Muscle of leg (tissue), 11 donors: Measurements from ENCODE around the gene SCN10A. TPM values are rescaled to one million over a fixed set of nuclear protein-coding genes. Genes with fewer than 3 reads are reported as not detected.

Experiments
- DNase-seq: peaks from one replicate; pipeline ENCODE4 v3.0.0; 2013
- H3K27ac ChIP-seq: one replicate; pipeline ENCODE4 v1.5.1; 2013; ENCODE audit warnings: mild to moderate bottlenecking, low read length, control low read depth
- H3K27me3 ChIP-seq: one replicate; pipeline ENCODE4 v1.6.1; 2013; ENCODE audit warnings: low read length; ENCODE audit not compliant: control insufficient read depth, insufficient read depth
- H3K36me3 ChIP-seq: one replicate; pipeline ENCODE4 v1.6.1; 2013; ENCODE audit warnings: low read length; ENCODE audit not compliant: control insufficient read depth, insufficient read depth
- H3K4me1 ChIP-seq: one replicate; pipeline ENCODE4 v1.6.1; 2013; ENCODE audit warnings: low read length; ENCODE audit not compliant: control insufficient read depth, insufficient read depth
- H3K4me3 ChIP-seq: one replicate; pipeline ENCODE4 v1.5.1; 2013; ENCODE audit warnings: low read length, control low read depth
- H3K9me3 ChIP-seq: replicated peaks from 2 replicates; pipeline ENCODE4 v1.6.1; 2013; ENCODE audit warnings: low read depth, low read length; ENCODE audit not compliant: control insufficient read depth
- WGBS: methylation state at CpG from one replicate; pipeline ENCODE4 v1.1.5; 2013; ENCODE audit warnings: missing lambda C conversion rate; ENCODE audit not compliant: insufficient coverage; 5-methylcytosine and 5-hydroxymethylcytosine counted together
- polyA plus RNA-seq, 8 donors: library from polyadenylated mRNA; unstranded; fragments of 120-200 nt; gene quantifications; one replicate each; pipeline versions ENCODE4 v1.2.1 to v1.2.3, GENCODE V29; 2013; ENCODE audit warnings: inconsistent platforms in 1 of 8, low replicate concordance in 1 of 8; ENCODE audit not compliant: insufficient read length in 8 of 8, insufficient read depth in 1 of 8
- total RNA-seq: library from RNA; stranded (reverse); fragments of 120-200 nt; gene quantifications from one replicate; pipeline ENCODE4 v1.2.4, GENCODE V29; 2013

The SCN10A gene
- total and polyA plus RNA-seq, 9 donors = not detected

DNA sequence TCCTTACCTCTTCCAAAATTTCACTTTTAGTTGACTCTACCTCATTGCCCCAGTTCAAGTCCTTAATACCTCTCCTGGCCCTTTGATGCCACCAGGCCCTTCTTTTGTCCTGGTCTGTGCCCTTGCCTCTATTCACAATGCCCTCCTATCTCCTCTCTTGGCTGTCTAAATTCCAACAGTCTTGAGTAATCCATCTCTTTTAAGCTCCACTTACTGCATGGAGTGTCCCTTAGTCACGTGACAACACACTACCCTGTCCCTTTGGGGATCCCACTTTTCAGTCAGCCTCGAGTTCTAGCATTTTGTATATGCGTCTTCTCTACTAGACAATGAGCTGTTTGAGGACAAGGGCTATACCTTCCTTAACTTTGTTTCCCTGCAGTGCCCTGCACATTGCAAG, 113.8 kb downstream of the SCN10A start:
- Histone ChIP-seq H3K27me3 (peaks cover 4% of the 10 kb centered on the region), H3K9me3 (no peaks in the 10 kb centered on the region), H3K36me3 (no peaks in the 10 kb centered on the region), H3K4me3 (no peak overlapping the region), H3K27ac (no peak overlapping the region), H3K4me1 (peaks cover 7% of the 10 kb centered on the region)
- no peak for DNase-seq
- 65% methylated on average over 2 of the region's 3 CpGs for WGBS

DNA sequence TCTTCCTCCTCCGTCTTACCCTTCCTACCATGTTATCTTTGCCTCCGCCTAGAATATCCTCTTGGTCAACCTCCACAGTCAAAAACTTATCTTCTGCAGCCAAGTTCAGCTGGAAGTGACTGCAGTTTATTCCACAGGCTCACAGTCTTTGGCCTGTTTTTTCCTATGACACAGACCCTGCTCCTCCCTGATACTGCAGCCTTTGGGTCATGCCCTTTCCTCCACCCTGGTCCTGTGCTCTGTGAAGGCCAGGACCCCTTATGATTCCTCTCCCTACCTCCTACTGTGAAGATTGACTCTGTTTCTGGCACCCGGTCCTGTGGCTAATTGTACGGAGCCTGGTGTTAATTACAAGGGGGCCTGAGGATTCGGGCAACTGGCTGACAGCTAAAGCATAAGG, 117.3 kb downstream of the SCN10A start:
- peak; percentile 34 for DNase-seq
- 33% methylated on average over 5 of the region's 5 CpGs for WGBS

DNA sequence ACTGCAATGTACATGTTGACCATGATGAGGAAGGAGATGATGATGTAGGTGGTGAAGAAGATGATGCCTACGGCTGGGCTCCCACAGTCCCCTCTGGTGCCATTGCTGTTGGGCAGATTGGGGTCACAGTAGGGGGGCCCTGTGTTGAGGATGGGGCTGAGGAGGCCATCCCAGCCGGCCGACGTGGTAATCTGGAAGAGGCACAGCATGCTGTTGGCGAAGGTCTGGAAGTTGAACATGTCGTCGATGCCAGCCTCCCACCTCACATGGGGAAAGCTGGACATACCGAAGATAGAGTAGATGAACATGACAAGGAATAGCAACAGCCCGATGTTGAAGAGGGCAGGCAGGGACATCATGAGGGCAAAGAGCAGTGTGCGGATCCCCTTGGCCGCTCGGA, 118.0 kb downstream of the SCN10A start:
- no peaks in the 10 kb centered on the region for H3K36me3 ChIP-seq
- no peak for DNase-seq
- H3K9me3 ChIP-seq = no peaks in the 10 kb centered on the region
- no peak overlapping the region for H3K4me3 ChIP-seq
- no peaks in the 10 kb centered on the region for H3K27me3 ChIP-seq
- H3K27ac ChIP-seq = no peak overlapping the region
- peaks cover 7% of the 10 kb centered on the region for H3K4me1 ChIP-seq
- WGBS = 97% methylated on average over 7 of the region's 12 CpGs

More for the DNA sequence above, 117.3 kb downstream of the SCN10A start:
- no peak overlapping the region for H3K27ac ChIP-seq
- H3K4me1 ChIP-seq = peaks cover 7% of the 10 kb centered on the region
- no peaks in the 10 kb centered on the region for H3K9me3 ChIP-seq
- H3K27me3 ChIP-seq = no peaks in the 10 kb centered on the region
- no peaks in the 10 kb centered on the region for H3K36me3 ChIP-seq
- no peak overlapping the region for H3K4me3 ChIP-seq

DNA sequence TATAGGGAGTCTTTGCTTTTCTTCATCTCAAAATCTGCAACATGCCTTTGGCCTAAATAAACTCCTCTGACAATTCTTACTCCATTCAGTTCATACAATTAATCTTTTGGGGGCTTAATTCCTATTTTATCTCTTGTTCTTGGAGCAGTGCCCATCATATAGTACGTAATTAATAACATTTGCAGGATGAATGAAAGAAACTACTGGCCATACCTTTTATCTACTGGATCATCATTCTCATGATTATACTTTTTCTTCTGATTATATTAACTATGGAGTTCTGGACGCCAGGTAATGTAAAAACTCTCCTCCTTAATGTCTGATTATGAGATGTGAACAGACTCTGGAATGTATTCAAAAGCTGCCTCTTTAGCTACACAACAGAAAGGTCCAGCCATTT, 120.0 kb downstream of the SCN10A start:
- WGBS = no CpG with 5 or more reads among the region's 2 CpGs
- H3K27me3 ChIP-seq = no peaks in the 10 kb centered on the region
- no peaks in the 10 kb centered on the region for H3K9me3 ChIP-seq
- H3K4me1 ChIP-seq = peaks cover 7% of the 10 kb centered on the region
- H3K27ac ChIP-seq = no peak overlapping the region
- no peak for DNase-seq
- H3K36me3 ChIP-seq = no peaks in the 10 kb centered on the region
- H3K4me3 ChIP-seq = no peak overlapping the region

DNA sequence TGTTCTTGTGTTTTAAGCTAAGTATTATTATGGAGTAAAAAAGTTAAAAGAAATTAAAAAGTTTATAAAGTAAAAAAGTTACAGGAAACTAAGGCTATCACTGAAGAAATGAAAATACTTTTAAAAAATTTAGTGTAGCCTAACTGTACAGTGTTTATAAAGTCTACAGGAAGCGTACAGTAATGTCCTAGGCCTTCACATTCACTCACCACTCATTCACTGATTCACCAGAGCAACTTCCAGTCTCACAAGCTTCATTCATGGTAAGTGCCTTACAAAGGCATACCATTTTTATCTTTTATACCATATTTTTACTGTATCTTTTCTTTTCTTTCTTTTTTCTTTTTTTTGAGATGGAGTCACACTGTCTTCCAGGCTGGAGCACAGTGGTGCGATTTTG, 125.8 kb downstream of the SCN10A start:
- WGBS = 43% methylated on average over 1 of the region's 2 CpGs
- no peak for DNase-seq
- H3K4me1 ChIP-seq = no peaks in the 10 kb centered on the region
- no peaks in the 10 kb centered on the region for H3K27me3 ChIP-seq
- H3K36me3 ChIP-seq = no peaks in the 10 kb centered on the region
- H3K4me3 ChIP-seq = no peak overlapping the region
- H3K27ac ChIP-seq = no peak overlapping the region
- no peaks in the 10 kb centered on the region for H3K9me3 ChIP-seq

DNA sequence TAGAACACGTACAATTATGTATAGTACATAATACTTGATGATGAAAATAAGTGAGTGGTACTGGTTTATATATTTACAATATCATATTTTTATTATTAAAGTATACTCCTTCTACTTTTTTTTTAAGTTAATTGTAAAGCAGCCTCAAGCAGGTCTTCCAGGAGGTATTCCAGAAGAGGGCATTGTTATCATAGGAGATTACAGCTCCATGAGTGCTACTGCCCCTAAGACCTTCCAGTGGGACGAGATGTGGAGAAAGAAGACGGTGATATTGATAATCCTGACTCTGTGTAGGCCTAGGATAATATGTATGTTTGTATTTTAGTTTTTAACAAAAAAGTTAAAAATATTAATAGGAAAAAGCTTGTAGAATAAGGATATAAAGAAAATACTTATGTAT, 126.2 kb downstream of the SCN10A start:
- Histone ChIP-seq H3K4me3 (no peak overlapping the region), H3K4me1 (no peaks in the 10 kb centered on the region), H3K36me3 (no peaks in the 10 kb centered on the region), H3K27me3 (no peaks in the 10 kb centered on the region), H3K9me3 (no peaks in the 10 kb centered on the region), H3K27ac (no peak overlapping the region)
- no CpG with 5 or more reads among the region's 3 CpGs for WGBS
- DNase-seq = no peak

DNA sequence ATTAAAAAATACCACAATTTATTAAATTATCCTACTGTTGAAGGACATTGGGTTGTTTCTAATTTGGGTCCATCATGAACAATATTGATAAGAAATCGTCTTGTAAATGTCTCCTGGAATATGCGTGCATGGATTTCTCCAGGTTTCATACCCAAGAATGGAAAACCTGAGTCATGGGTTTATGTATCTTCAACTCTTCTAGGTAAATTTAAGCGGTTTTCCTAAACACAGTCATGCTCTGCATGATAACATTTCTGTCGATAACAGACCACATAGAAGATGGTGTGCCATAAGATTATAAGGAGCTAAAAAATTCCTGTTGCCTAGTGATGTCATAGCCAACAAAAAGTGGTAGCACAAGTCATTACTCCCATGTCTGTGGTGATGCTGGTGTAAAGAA, 126.7 kb downstream of the SCN10A start:
- H3K4me1 ChIP-seq = no peaks in the 10 kb centered on the region
- H3K4me3 ChIP-seq = no peak overlapping the region
- H3K36me3 ChIP-seq = no peaks in the 10 kb centered on the region
- no peak for DNase-seq
- no CpG with 5 or more reads among the region's 4 CpGs for WGBS
- H3K9me3 ChIP-seq = no peaks in the 10 kb centered on the region
- no peaks in the 10 kb centered on the region for H3K27me3 ChIP-seq
- H3K27ac ChIP-seq = no peak overlapping the region

DNA sequence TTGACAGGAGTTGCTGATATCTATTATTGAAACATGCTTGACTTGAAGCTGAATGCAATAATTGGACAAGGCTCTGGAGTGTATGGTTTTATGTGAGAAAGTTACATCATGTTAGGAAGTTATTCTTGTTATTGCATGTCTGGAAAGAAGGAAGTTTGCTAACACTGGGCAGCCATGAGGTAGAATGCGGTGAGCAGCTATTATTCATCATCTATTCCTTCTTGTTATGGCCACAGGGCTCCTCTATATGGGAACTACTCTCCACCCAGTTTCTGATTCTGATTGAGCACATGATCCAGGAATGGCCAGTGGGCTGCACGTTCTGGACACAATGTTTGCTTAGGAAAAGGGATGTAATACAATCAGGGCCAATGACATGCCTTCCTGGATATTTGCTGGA, 128.7 kb downstream of the SCN10A start:
- Histone ChIP-seq H3K27ac (no peak overlapping the region), H3K4me1 (no peaks in the 10 kb centered on the region), H3K9me3 (no peaks in the 10 kb centered on the region), H3K4me3 (no peak overlapping the region), H3K36me3 (no peaks in the 10 kb centered on the region), H3K27me3 (no peaks in the 10 kb centered on the region)
- no peak for DNase-seq
- WGBS = 63% methylated on average over 1 of the region's 2 CpGs

DNA sequence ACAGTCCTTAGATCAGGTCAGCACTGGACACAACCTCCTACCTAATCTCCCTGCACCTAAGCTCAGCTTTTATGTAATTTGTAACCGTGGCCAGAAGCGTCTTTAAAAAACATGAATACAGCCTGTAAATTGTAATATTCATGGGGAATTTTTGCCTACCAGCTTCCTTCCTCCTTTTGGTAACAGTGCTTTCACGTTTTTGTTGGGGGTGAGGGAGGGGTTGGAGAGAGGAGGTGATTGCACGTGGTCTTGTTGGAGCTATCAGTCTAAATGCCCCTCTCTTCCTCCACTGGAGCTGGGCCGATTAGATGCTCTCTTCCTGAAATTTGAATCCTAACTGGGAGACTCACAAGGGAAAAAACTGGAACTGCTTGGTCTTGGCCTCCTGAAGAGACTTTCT, 131.5 kb downstream of the SCN10A start:
- Histone ChIP-seq H3K9me3 (no peaks in the 10 kb centered on the region), H3K4me1 (no peaks in the 10 kb centered on the region), H3K27me3 (no peaks in the 10 kb centered on the region), H3K27ac (no peak overlapping the region), H3K36me3 (no peaks in the 10 kb centered on the region), H3K4me3 (no peak overlapping the region)
- WGBS = 20% methylated on average over 1 of the region's 5 CpGs
- DNase-seq = no peak

DNA sequence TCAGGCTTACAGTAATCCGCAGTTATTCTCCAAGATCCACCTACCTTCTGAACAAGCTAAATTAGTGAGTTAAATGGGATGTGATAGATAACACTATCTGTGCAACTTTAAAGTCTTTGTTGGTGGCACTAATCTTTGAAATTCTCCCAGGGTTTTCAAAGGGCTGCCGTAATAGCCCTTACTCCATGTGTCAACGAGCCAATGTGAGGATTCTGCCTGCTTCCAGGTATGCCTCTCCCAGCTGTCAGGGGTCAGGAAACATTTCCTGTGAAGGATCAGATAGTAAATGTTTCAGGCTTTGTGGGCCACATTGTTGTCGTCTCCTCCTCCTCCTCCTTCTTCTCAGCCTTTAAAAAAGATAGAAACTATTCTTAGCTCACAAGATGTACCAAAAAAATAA, 146.3 kb downstream of the SCN10A start:
- H3K36me3 ChIP-seq = no peaks in the 10 kb centered on the region
- H3K9me3 ChIP-seq = no peaks in the 10 kb centered on the region
- no peaks in the 10 kb centered on the region for H3K4me1 ChIP-seq
- 0% methylated on average over 2 of the region's 4 CpGs for WGBS
- DNase-seq = no peak
- H3K4me3 ChIP-seq = no peak overlapping the region
- no peak overlapping the region for H3K27ac ChIP-seq
- no peaks in the 10 kb centered on the region for H3K27me3 ChIP-seq

DNA sequence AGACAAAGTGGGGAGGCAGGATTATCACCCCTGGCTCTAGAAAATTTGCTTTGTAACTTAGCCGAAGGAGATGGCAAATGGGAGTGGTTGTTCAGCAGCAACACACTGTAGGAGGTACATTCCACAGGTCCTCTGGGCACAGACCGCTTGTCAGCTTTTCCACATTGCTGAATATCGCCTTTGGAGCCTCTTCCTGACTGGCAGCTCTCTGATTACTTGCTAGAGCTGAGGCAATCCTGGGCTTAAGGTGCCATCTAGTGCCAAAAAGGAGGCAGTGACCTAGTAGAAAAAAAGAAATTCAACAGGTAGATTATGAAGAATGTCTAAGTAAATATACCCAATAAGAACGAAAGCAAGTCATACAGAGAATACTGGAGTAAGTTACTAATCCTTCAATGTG, 153.5 kb downstream of the SCN10A start:
- Histone ChIP-seq H3K27ac (no peak overlapping the region), H3K27me3 (peaks cover 15% of the 10 kb centered on the region), H3K4me3 (no peak overlapping the region), H3K36me3 (no peaks in the 10 kb centered on the region), H3K9me3 (peaks cover 10% of the 10 kb centered on the region), H3K4me1 (no peaks in the 10 kb centered on the region)
- 52% methylated on average over 2 of the region's 4 CpGs for WGBS
- no peak for DNase-seq
